Upper lobe of left lung (tissue), 6 donors: ENCODE results near the gene ISLR. TPM values are rescaled to one million over a fixed set of nuclear protein-coding genes. Genes with fewer than 3 reads are reported as not detected.

Source experiments
- ATAC-seq, 2 donors: fragments of 200-7000 bp; cut with Tn5 transposase; one replicate each; pipeline ENCODE4 v1.9.1; 2022; ENCODE audit warnings: mild to moderate bottlenecking in 2 of 2, moderate library complexity in 2 of 2; ENCODE audit not compliant: low FRiP score in 2 of 2
- DNase-seq, 2 donors: peaks; one replicate each; pipeline ENCODE4 v3.0.0-alpha.2; 2019 to 2020
- H3K27ac ChIP-seq, 4 donors: fragments of 200-600 bp; sonication (generic); one replicate each; pipeline ENCODE4 v1.5.1; 2016 to 2019
- H3K27me3 ChIP-seq, 4 donors: fragments of 200-600 bp; sonication (generic); one replicate each; pipeline ENCODE4 v1.5.1; 2017 to 2019
- H3K36me3 ChIP-seq, 4 donors: fragments of 200-600 bp; sonication (generic); one replicate each; pipeline ENCODE4 v1.5.1; 2016 to 2019
- H3K4me1 ChIP-seq, 4 donors: fragments of 200-600 bp; sonication (generic); one replicate each; pipeline ENCODE4 v1.5.1; 2018 to 2019
- H3K4me3 ChIP-seq, 4 donors: fragments of 200-600 bp; sonication (generic); one replicate each; pipeline ENCODE4 v1.5.1; 2017 to 2019; ENCODE audit warnings: mild to moderate bottlenecking in 2 of 4, moderate library complexity in 1 of 4
- H3K9me3 ChIP-seq, 4 donors: fragments of 200-600 bp; sonication (generic); one replicate each; pipeline ENCODE4 v1.5.1; 2018 to 2019
- EP300 ChIP-seq, 4 donors: sonication (generic); formaldehyde crosslinking; IDR thresholded peaks; one replicate each; pipeline ENCODE4 v1.5.1; 2017; ENCODE audit warnings: antibody characterized with exemption in 4 of 4, control low read depth in 2 of 4
- POLR2A ChIP-seq, 4 donors: fragments of 450-650 bp; IDR thresholded peaks; one replicate each; pipeline ENCODE4 v1.5.1; 2016 to 2017; ENCODE audit warnings: antibody characterized with exemption in 4 of 4, mild to moderate bottlenecking in 2 of 4
- POLR2AphosphoS5 ChIP-seq, 2 donors: sonication (generic); formaldehyde crosslinking; IDR thresholded peaks; one replicate each; pipeline ENCODE4 v1.5.1; 2017; ENCODE audit warnings: antibody characterized with exemption in 2 of 2
- WGBS, 2 donors: methylation state at CpG; one replicate each; pipeline ENCODE4 v1.1.5; 2017 to 2018; 5-methylcytosine and 5-hydroxymethylcytosine counted together
- total RNA-seq, 6 donors: library from RNA; depleted of rRNA in 4 of 6; stranded (reverse); fragments of >200 nt in 4 of 6; gene quantifications; one replicate each; pipeline versions ENCODE4 v1.1.0 to v1.2.1, GENCODE V29; 2016 to 2021
- TF ChIP-seq, protein P1 (sequence below), 6 experiments: fragments of 450-650 bp in 4 of 6; fragments of 200-600 bp in 2 of 6; sonication (generic) in 2 of 6; IDR thresholded peaks; one replicate each; pipeline ENCODE4 v1.5.1; 2016 to 2019; ENCODE audit warnings: antibody characterized with exemption in 6 of 6
- donor health status: DM: no; HTN: no; CAD: no; lungs with moderate emphysema.
- donor health status: DM: no; HTN: yes; CAD: no; lungs with severe emphysema.

Gene ISLR
- total RNA-seq, 6 donors from 2014 or later, result 11.5 to 48.4 (median 21.3) TPM

DNA sequence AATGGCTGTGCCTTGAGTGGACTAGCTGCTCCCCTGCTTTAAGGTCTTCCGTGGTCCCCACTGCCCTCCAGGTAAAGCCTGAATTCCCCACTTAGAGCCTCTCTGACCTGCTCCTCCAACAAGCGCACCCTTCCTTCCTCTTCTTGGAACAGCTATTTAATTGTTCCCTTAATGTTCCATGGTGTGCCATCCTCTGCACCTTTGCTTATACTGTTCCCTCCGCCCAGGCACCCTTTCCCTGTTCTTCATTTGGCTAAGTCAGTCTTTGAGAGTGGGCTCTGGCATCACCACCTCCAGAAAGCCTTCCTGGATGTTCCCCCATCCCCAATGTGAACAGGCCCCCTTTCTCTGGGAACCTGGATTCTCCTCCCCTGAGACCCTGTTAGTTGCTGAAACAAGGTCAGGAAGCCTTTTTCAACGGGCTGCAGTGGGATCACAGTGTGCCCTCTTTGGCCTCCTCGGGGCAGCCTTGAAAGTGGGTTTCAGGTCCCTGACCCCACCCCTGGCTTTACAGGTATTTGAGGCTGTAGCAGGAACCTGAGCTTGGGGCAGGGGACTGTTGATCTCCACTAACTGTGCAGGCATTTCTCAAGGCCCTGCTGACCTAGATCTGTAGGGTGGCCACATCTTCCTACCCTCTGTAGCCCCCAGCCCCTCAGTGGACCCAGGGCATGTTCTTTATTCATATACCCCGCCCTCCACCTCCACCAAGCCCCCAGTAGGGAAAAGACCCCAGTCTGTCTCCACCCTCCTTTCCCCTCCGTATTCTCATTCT lies 5.0 kb downstream of the ISLR start:
- ATAC-seq, result no peak
- WGBS, 2 donors, result 80 to 85% methylated on average over 7 of the region's 7 CpGs
- TF ChIP-seq, protein P1, sequence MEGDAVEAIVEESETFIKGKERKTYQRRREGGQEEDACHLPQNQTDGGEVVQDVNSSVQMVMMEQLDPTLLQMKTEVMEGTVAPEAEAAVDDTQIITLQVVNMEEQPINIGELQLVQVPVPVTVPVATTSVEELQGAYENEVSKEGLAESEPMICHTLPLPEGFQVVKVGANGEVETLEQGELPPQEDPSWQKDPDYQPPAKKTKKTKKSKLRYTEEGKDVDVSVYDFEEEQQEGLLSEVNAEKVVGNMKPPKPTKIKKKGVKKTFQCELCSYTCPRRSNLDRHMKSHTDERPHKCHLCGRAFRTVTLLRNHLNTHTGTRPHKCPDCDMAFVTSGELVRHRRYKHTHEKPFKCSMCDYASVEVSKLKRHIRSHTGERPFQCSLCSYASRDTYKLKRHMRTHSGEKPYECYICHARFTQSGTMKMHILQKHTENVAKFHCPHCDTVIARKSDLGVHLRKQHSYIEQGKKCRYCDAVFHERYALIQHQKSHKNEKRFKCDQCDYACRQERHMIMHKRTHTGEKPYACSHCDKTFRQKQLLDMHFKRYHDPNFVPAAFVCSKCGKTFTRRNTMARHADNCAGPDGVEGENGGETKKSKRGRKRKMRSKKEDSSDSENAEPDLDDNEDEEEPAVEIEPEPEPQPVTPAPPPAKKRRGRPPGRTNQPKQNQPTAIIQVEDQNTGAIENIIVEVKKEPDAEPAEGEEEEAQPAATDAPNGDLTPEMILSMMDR (IDR thresholded peaks at IDR 0.05), result no peak
- no peak for TF ChIP-seq EP300 (IDR thresholded peaks at IDR 0.05)
- no peak for TF ChIP-seq POLR2A (IDR thresholded peaks at IDR 0.05)
- TF ChIP-seq POLR2AphosphoS5 (IDR thresholded peaks at IDR 0.05), result no peak
- no peaks in the 10 kb centered on the region for H3K36me3 ChIP-seq
- H3K4me1 ChIP-seq, result peaks cover 17 to 30% (median 22%) of the 10 kb centered on the region in 4 donors
- H3K27ac ChIP-seq, result peak overlapping the region in 3 of 4 donors; percentile 38 to 54 (median 48)
- no peaks in the 10 kb centered on the region for H3K9me3 ChIP-seq
- no peaks in the 10 kb centered on the region for H3K27me3 ChIP-seq
- no peak for DNase-seq
- no peak overlapping the region for H3K4me3 ChIP-seq

DNA sequence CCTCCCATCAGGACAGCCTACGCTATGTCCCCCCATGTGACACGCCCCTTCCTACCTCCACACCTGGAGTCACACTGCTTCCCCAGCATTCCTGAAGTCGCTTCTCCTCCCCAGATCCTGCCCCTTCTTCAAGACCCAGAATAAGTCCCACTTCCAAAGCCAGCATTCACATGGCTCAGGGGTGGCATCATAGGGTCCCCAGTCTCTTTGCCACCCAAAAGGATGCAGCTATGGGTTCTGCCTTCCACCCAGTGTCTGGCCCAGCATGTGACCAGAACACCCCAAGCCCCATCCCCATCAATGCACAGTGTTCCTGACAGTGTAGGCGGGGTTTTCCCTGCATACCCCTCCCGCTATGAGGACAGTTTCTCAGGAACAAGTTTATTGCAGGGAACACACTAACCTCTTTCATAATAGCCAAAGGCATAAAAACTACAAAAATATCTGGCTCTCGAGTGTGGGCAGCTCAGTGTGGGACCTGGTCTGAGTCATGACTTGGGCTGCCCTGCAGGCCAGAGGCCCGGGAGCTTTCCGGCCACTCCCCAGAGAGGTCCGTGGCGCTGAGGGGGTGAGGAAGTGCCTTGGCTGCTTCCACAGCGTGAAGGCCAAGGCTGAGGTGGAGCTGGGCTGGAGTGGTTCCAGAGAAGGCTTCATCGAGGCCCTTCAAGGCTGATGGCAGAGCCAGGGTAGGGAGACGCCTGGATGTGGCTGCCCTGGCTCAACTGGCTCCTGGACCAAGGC lies 5.8 kb downstream of the ISLR start:
- no peak for TF ChIP-seq POLR2A (IDR thresholded peaks at IDR 0.05)
- TF ChIP-seq EP300 (IDR thresholded peaks at IDR 0.05), result no peak
- TF ChIP-seq POLR2AphosphoS5 (IDR thresholded peaks at IDR 0.05), result no peak
- TF ChIP-seq, protein P1 (IDR thresholded peaks at IDR 0.05), result no peak
- H3K4me1 ChIP-seq, result peaks cover 17 to 29% (median 22%) of the 10 kb centered on the region in 4 donors
- 58 to 83% methylated on average over 5 to 13 of the region's 13 CpGs for WGBS, 2 donors
- peak; percentile 46 to 63 for DNase-seq
- H3K4me3 ChIP-seq, result no peak overlapping the region
- no peaks in the 10 kb centered on the region for H3K36me3 ChIP-seq
- H3K9me3 ChIP-seq, result no peaks in the 10 kb centered on the region
- no peaks in the 10 kb centered on the region for H3K27me3 ChIP-seq
- H3K27ac ChIP-seq, result peak overlapping the region in 3 of 4 donors; percentile 38 to 58 (median 48)
- ATAC-seq, result peak; percentile 64 to 72

- TF ChIP-seq POLR2AphosphoS5 (IDR thresholded peaks at IDR 0.05) (no peak), POLR2A (IDR thresholded peaks at IDR 0.05) (no peak), EP300 (IDR thresholded peaks at IDR 0.05) (no peak)
- TF ChIP-seq, protein P1 (IDR thresholded peaks at IDR 0.05), result no peak
- DNase-seq (peak in 1 of 2 donors; percentile 73), ATAC-seq (peak in 1 of 2 donors; percentile 60)
- Histone ChIP-seq H3K9me3 (no peaks in the 10 kb centered on the region), H3K27me3 (no peaks in the 10 kb centered on the region), H3K36me3 (no peaks in the 10 kb centered on the region), H3K4me1 (peaks cover 17 to 29% (median 22%) of the 10 kb centered on the region in 4 donors), H3K4me3 (no peak overlapping the region), H3K27ac (peak overlapping the region in 2 of 4 donors; percentile 48 to 58)
- WGBS, 2 donors, result 58 to 68% methylated on average over 5 to 16 of the region's 17 CpGs
Observed at GRCh38 chr15:74179983-74180880, 6.7 kb downstream of the ISLR start.

DNA sequence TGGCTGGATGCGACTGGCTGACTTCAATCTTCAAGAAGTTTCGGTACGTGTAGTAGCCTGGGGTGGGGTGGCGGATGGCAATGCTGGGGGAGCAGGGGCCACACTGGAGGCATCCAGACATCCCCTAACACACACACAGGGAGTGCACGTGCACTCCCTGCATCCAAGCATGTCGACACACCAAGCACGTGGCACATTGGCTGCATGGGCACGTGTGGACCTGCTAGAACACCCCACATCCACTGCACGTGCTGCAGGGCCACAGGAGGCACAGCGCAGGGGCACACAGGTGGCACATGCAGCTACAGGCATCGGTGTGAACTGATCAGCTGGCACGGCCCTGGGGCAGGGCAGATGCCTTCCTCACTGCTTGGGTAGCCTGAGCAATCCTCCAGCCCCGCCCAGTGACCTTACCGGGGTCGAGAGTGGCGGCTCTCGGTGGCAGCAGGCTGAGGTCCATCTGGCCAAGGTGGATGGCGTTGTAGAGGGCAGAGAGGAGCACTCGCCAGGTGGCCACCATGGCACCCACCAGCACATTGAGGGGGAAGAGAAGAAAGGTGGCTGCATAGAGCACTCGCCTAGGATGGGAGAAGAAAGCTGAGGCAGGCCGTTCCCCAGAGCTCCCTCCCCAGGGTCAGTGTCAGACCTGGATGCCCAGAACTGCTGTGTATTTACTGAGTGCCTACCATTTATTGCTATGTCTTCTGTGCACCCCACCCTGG lies 7.5 kb downstream of the ISLR start:
- H3K27ac ChIP-seq, result no peak overlapping the region
- H3K4me3 ChIP-seq, result no peak overlapping the region
- H3K4me1 ChIP-seq, result peaks cover 17 to 29% (median 22%) of the 10 kb centered on the region in 4 donors
- TF ChIP-seq POLR2A (IDR thresholded peaks at IDR 0.05) (no peak), POLR2AphosphoS5 (IDR thresholded peaks at IDR 0.05) (no peak)
- no peak for ATAC-seq
- H3K36me3 ChIP-seq, result no peaks in the 10 kb centered on the region
- peak in 1 of 2 donors; percentile 59 for DNase-seq
- H3K9me3 ChIP-seq, result no peaks in the 10 kb centered on the region
- no peaks in the 10 kb centered on the region for H3K27me3 ChIP-seq
- 83 to 85% methylated on average over 7 to 19 of the region's 21 CpGs for WGBS, 2 donors
